A673 (cell line): Measurements from ENCODE around the gene CDK5RAP2.

Source experiments
- CTCF ChIP-seq: fragments of 300-800, 200-600 bp; sonication (generic); conservative IDR thresholded peaks from 2 replicates; pipeline ENCODE4 v1.5.1; 2017; ENCODE audit warnings: low read depth, mild to moderate bottlenecking, antibody characterized with exemption, low read length, moderate library complexity, mixed read lengths
- EZH2 ChIP-seq: fragments of 200-600 bp; sonication (generic); IDR thresholded peaks from 2 replicates; pipeline ENCODE4 v1.6.1; 2017; ENCODE audit warnings: borderline replicate concordance, low read depth, mild to moderate bottlenecking, mixed read lengths, antibody characterized with exemption, low read length; ENCODE audit not compliant: poor library complexity, severe bottlenecking

GRCh38 chr9:120574473-120574872 is 5.5 kb downstream of the CDK5RAP2 start:
- TF ChIP-seq CTCF (no peak), EZH2 (no peak)
